Neural progenitor cell (in vitro differentiated cells): ENCODE measurements around the gene FAM234A.

ENCODE experiments used
- EZH2 ChIP-seq: fragments of 200-600 bp; sonication (generic); IDR thresholded peaks from 2 replicates; pipeline ENCODE4 v1.6.1; 2017; ENCODE audit warnings: antibody characterized with exemption, mild to moderate bottlenecking, moderate library complexity
- TF ChIP-seq, protein P1 (sequence below): fragments of 200-600 bp; sonication (generic); IDR thresholded peaks from 2 replicates; pipeline ENCODE4 v1.5.1; 2017; ENCODE audit warnings: antibody characterized with exemption, mild to moderate bottlenecking

DNA sequence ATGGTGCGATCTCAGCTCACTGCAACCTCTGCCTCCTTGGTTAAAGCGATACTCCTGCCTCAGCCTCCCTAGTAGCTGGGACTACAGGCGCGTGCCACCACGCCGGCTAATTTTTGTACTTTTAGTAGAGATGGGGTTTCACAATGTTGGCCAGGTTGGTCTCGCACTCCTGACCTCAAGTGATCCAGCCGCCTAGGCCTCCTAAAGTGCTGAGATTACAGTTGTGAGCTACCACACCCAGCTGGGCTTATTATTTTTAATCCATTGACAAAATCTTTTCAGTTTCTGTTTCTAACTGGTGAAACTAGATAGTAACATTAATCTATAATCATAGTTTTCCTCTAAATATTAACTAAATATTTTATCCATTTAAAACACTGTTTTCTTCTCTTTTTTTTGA is 5.9 kb downstream of the FAM234A start:
- TF ChIP-seq, protein P1, sequence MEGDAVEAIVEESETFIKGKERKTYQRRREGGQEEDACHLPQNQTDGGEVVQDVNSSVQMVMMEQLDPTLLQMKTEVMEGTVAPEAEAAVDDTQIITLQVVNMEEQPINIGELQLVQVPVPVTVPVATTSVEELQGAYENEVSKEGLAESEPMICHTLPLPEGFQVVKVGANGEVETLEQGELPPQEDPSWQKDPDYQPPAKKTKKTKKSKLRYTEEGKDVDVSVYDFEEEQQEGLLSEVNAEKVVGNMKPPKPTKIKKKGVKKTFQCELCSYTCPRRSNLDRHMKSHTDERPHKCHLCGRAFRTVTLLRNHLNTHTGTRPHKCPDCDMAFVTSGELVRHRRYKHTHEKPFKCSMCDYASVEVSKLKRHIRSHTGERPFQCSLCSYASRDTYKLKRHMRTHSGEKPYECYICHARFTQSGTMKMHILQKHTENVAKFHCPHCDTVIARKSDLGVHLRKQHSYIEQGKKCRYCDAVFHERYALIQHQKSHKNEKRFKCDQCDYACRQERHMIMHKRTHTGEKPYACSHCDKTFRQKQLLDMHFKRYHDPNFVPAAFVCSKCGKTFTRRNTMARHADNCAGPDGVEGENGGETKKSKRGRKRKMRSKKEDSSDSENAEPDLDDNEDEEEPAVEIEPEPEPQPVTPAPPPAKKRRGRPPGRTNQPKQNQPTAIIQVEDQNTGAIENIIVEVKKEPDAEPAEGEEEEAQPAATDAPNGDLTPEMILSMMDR = no peak
- no peak for TF ChIP-seq EZH2
